Prostate gland (tissue), 2 donors: ENCODE measurements around the gene KCNK4. TPM values are rescaled to one million over a fixed set of nuclear protein-coding genes. Genes with fewer than 3 reads are reported as not detected.
A peak's percentile ranks its signal among the peaks of the same experiment; 100 is the strongest.

ENCODE experiments used
- DNase-seq: peaks from one replicate; pipeline ENCODE4 v3.0.0-alpha.2; 2019; ENCODE audit warnings: low spot score
- H3K27ac ChIP-seq, 2 donors: fragments of 200-600 bp; sonication (generic); 2 replicates each; pipeline ENCODE4 v1.5.1; 2017 to 2019
- H3K27me3 ChIP-seq: fragments of 200-600 bp; sonication (generic); replicated peaks from 2 replicates; pipeline ENCODE4 v1.5.1; 2019; ENCODE audit not compliant: insufficient read depth
- H3K36me3 ChIP-seq, 2 donors: fragments of 200-600 bp; sonication (generic); 1 replicate in 1 of 2; 2 replicates in 1 of 2; pipeline versions ENCODE4 v1.5.1 to v1.8.1; 2017 to 2019
- H3K4me1 ChIP-seq: fragments of 200-600 bp; sonication (generic); replicated peaks from 2 replicates; pipeline ENCODE4 v1.5.1; 2019
- H3K4me3 ChIP-seq, 2 donors: fragments of 200-600 bp; sonication (generic); 2 replicates each; pipeline ENCODE4 v1.5.1; 2017 to 2019
- H3K9me3 ChIP-seq: fragments of 200-600 bp; sonication (generic); 2 replicates; pipeline ENCODE4 v1.5.1; 2017
- CTCF ChIP-seq, 4 experiments: fragments of 200-600 bp in 2 of 4; fragments of 450-650 bp in 2 of 4; sonication (generic) in 2 of 4; IDR thresholded peaks; 1 replicate in 3 of 4; 2 replicates in 1 of 4; pipeline ENCODE4 v1.5.1; 2016 to 2019; ENCODE audit warnings: antibody characterized with exemption in 4 of 4, mild to moderate bottlenecking in 2 of 4, moderate library complexity in 2 of 4
- POLR2A ChIP-seq: fragments of 450-650 bp; IDR thresholded peaks from one replicate; pipeline ENCODE4 v1.6.1; 2016; ENCODE audit warnings: antibody characterized with exemption, mild to moderate bottlenecking
- POLR2AphosphoS5 ChIP-seq: sonication (generic); formaldehyde crosslinking; IDR thresholded peaks from one replicate; pipeline ENCODE4 v1.6.1; 2017; ENCODE audit warnings: antibody characterized with exemption
- WGBS: methylation state at CpG from one replicate; pipeline ENCODE4 v1.1.5; 2018; 5-methylcytosine and 5-hydroxymethylcytosine counted together
- intact Hi-C: fragments of 100-400 bp; cut with DNase I; formaldehyde crosslinking; loops from one replicate; pipeline ENCODE4 v1.14.2; 2022
- total RNA-seq, 2 donors: library from RNA; depleted of rRNA; stranded (reverse); fragments of >200 nt; gene quantifications; one replicate each; pipeline ENCODE4 v1.1.0, GENCODE V29; 2016

KCNK4 gene
- total RNA-seq, 2 donors from 2014 or later: not detected

- Histone ChIP-seq H3K9me3 (no peaks in the 10 kb centered on the region), H3K4me1 (no peaks in the 10 kb centered on the region), H3K36me3 (no peaks in the 10 kb centered on the region), H3K27ac (peak overlapping the region; percentile 98), H3K4me3 (peak overlapping the region; percentile 80 to 81), H3K27me3 (no peaks in the 10 kb centered on the region)
- intact Hi-C loops: no loop called here
- DNase-seq: no peak
- 7% methylated on average over 28 of the region's 32 CpGs for WGBS
- no peak for TF ChIP-seq POLR2A
- peak in 1 of 4 experiments; percentile 35 for TF ChIP-seq CTCF (IDR thresholded peaks at IDR 0.05)
Measured at GRCh38 chr11:64316672-64317324, 25.7 kb downstream of the KCNK4 start.

- Histone ChIP-seq H3K27ac (peak within 1 kb of the TSS; percentile 98), H3K27me3 (no peaks in the 10 kb centered on the region), H3K9me3 (no peaks in the 10 kb centered on the region), H3K4me1 (no peaks in the 10 kb centered on the region), H3K36me3 (no peaks in the 10 kb centered on the region), H3K4me3 (peak within 1 kb of the TSS; percentile 80 to 81)
- peak; percentile 99 for DNase-seq
- intact Hi-C loops: no loop called here
- TF ChIP-seq POLR2A: peak; percentile 84
- no peak for TF ChIP-seq CTCF (IDR thresholded peaks at IDR 0.05)
- peak; percentile 98 for TF ChIP-seq POLR2AphosphoS5
- WGBS: under 1% methylated on average over 35 of the region's 43 CpGs
Measured at GRCh38 chr11:64317325-64317960, 26.3 kb downstream of the KCNK4 start, which contains the start of gene TRMT112. TRMT112 (minus strand) TSS chr11:64317559; CDS start chr11:64317526, 33 bp downstream.

GRCh38 chr11:64317961-64318765 lies 27.1 kb downstream of the KCNK4 start, which contains the start of gene PRDX5:
PRDX5 (plus strand) TSS chr11:64318121; CDS start chr11:64318216, 95 bp downstream.
- Histone ChIP-seq H3K4me3 (peak within 1 kb of the TSS; percentile 80 to 81), H3K27ac (peak within 1 kb of the TSS; percentile 98), H3K27me3 (no peaks in the 10 kb centered on the region), H3K36me3 (no peaks in the 10 kb centered on the region), H3K9me3 (no peaks in the 10 kb centered on the region), H3K4me1 (no peaks in the 10 kb centered on the region)
- under 1% methylated on average over 57 of the region's 61 CpGs for WGBS
- DNase-seq: peak; percentile 93
- TF ChIP-seq POLR2A (peak; percentile 95), CTCF (IDR thresholded peaks at IDR 0.05) (peak; percentile 53 to 90 (median 74)), POLR2AphosphoS5 (peak; percentile 81)
- intact Hi-C loops: no loop called here

- H3K4me3 ChIP-seq: peak overlapping the region; percentile 80 to 81
- WGBS: 17% methylated on average over 19 of the region's 19 CpGs
- no peak for TF ChIP-seq CTCF (IDR thresholded peaks at IDR 0.05)
- TF ChIP-seq POLR2A: no peak
- intact Hi-C loops: loop anchor here (1.0 kb wide), 1 partner anchor 35 kb away; no protein-coding TSS in a partner anchor
- H3K9me3 ChIP-seq: no peaks in the 10 kb centered on the region
- no peaks in the 10 kb centered on the region for H3K36me3 ChIP-seq
- H3K4me1 ChIP-seq: no peaks in the 10 kb centered on the region
- H3K27ac ChIP-seq: peak overlapping the region; percentile 98
- DNase-seq: no peak
- H3K27me3 ChIP-seq: no peaks in the 10 kb centered on the region
Measured at GRCh38 chr11:64318766-64319761, 28.0 kb downstream of the KCNK4 start.
